Activated B cell treated with CpG ODN at 0.5 μM for 24 hours (primary cell): ENCODE data around the gene PMF1. TPM values are rescaled to one million over a fixed set of nuclear protein-coding genes. Genes with fewer than 3 reads are reported as not detected.
A peak's percentile ranks its signal among the peaks of the same experiment; 100 is the strongest.

Experiments used
- ATAC-seq: fragments of 200-7000 bp; cut with Tn5 transposase; one replicate; pipeline ENCODE4 v1.10.0; 2021; ENCODE audit warnings: low read depth, mild to moderate bottlenecking, moderate library complexity
- CTCF ChIA-PET: fragments of 350-600 bp; sonication (Branson Sonifier 250); formaldehyde crosslinking; loops from one replicate; lab custom pipeline; 2021; ENCODE audit warnings: antibody characterized with exemption; lab: Charles Lee
- POLR2A ChIA-PET: fragments of 350-600 bp; sonication (Branson Sonifier 250); formaldehyde crosslinking; loops from one replicate; lab custom pipeline; 2021; ENCODE audit warnings: antibody characterized with exemption; lab: Charles Lee
- DNase-seq: peaks from one replicate; pipeline ENCODE4 v3.0.0; 2022
- H3K27ac Mint-ChIP-seq: one replicate; pipeline ENCODE4 v1.8.0; 2020; ENCODE audit warnings: mixed read lengths
- H3K27me3 Mint-ChIP-seq: one replicate; pipeline ENCODE4 v1.8.0; 2021; ENCODE audit warnings: mixed read lengths
- H3K36me3 Mint-ChIP-seq: one replicate; pipeline ENCODE4 v1.8.0; 2021; ENCODE audit warnings: low read depth, mixed read lengths
- H3K4me1 Mint-ChIP-seq: one replicate; pipeline ENCODE4 v1.8.0; 2021; ENCODE audit warnings: mixed read lengths
- H3K4me3 Mint-ChIP-seq: one replicate; pipeline ENCODE4 v1.8.0; 2020; ENCODE audit warnings: mild to moderate bottlenecking, mixed read lengths
- H3K9me3 Mint-ChIP-seq: one replicate; pipeline ENCODE4 v1.8.0; 2020; ENCODE audit warnings: mixed read lengths
- intact Hi-C: fragments of 100-400 bp; cut with micrococcal nuclease; formaldehyde crosslinking; loops from one replicate; pipeline ENCODE4 v1.15.1; 2024
- total RNA-seq: library from RNA; stranded (reverse); gene quantifications from 2 replicates; pipeline ENCODE4 v1.2.3, GENCODE V29; 2022
- TF ChIP-seq, protein P1 (sequence below): fragments of 200-600 bp; IDR thresholded peaks from one replicate; pipeline ENCODE4 v1.8.0; 2022; ENCODE audit warnings: antibody characterized with exemption, mild to moderate bottlenecking

The PMF1 gene
- total RNA-seq, 1 donor from 2014 or later: 75.8 TPM

GRCh38 chr1:156246781-156247459, 34.1 kb downstream of the PMF1 start:
- H3K27me3 Mint-ChIP-seq: no peaks in the 10 kb centered on the region
- POLR2A ChIA-PET: interaction anchor here (1.1 kb wide), 1 partner anchor 36 kb away, joined by 3 read pairs; the partner anchor contains the start of gene SMG5
- TF ChIP-seq, protein P1, sequence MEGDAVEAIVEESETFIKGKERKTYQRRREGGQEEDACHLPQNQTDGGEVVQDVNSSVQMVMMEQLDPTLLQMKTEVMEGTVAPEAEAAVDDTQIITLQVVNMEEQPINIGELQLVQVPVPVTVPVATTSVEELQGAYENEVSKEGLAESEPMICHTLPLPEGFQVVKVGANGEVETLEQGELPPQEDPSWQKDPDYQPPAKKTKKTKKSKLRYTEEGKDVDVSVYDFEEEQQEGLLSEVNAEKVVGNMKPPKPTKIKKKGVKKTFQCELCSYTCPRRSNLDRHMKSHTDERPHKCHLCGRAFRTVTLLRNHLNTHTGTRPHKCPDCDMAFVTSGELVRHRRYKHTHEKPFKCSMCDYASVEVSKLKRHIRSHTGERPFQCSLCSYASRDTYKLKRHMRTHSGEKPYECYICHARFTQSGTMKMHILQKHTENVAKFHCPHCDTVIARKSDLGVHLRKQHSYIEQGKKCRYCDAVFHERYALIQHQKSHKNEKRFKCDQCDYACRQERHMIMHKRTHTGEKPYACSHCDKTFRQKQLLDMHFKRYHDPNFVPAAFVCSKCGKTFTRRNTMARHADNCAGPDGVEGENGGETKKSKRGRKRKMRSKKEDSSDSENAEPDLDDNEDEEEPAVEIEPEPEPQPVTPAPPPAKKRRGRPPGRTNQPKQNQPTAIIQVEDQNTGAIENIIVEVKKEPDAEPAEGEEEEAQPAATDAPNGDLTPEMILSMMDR: no peak
- CTCF ChIA-PET: no interaction called here
- no peak for ATAC-seq
- peak overlapping the region; percentile 35 for H3K4me3 Mint-ChIP-seq
- peaks cover 17% of the 10 kb centered on the region for H3K4me1 Mint-ChIP-seq
- intact Hi-C loops: no loop called here
- H3K9me3 Mint-ChIP-seq: no peaks in the 10 kb centered on the region
- H3K36me3 Mint-ChIP-seq: peaks cover 28% of the 10 kb centered on the region
- H3K27ac Mint-ChIP-seq: no peak overlapping the region
- DNase-seq: no peak

- H3K27ac Mint-ChIP-seq: no peak within 1 kb of the TSS
- CTCF ChIA-PET: no interaction called here
These were observed 34.9 kb downstream of the PMF1 start, which contains the start of gene PAQR6 for GRCh38 chr1:156247460-156248322. PAQR6 (minus strand) TSS chr1:156248056; CDS start chr1:156246731, 1,325 bp downstream.

GRCh38 chr1:156248323-156248683, 35.5 kb downstream of the PMF1 start:
- Mint-ChIP-seq H3K36me3 (peaks cover 41% of the 10 kb centered on the region), H3K4me1 (peaks cover 17% of the 10 kb centered on the region), H3K9me3 (no peaks in the 10 kb centered on the region), H3K4me3 (no peak overlapping the region), H3K27me3 (no peaks in the 10 kb centered on the region), H3K27ac (no peak overlapping the region)
- DNase-seq (no peak), ATAC-seq (no peak)
- POLR2A ChIA-PET: interaction anchor here (0.6 to 1.1 kb wide), 2 partner anchors 35 to 197 kb away, joined by 3 read pairs; partner anchors contain the start of gene SMG5
- TF ChIP-seq, protein P1: no peak
- CTCF ChIA-PET: no interaction called here
- intact Hi-C loops: no loop called here

More at GRCh38 chr1:156247460-156248322, 34.9 kb downstream of the PMF1 start, which contains the start of gene PAQR6:
- Mint-ChIP-seq H3K4me1 (peaks cover 17% of the 10 kb centered on the region), H3K27me3 (no peaks in the 10 kb centered on the region), H3K36me3 (peaks cover 35% of the 10 kb centered on the region), H3K9me3 (no peaks in the 10 kb centered on the region), H3K4me3 (no peak within 1 kb of the TSS)
- POLR2A ChIA-PET: interaction anchor here (0.6 to 1.1 kb wide), 2 partner anchors 21 to 35 kb away, joined by 3 to 4 read pairs; partner anchors contain the start of gene SMG5
- DNase-seq (no peak), ATAC-seq (no peak)
- TF ChIP-seq, protein P1: no peak
- intact Hi-C loops: no loop called here

- no peak for DNase-seq
- TF ChIP-seq, protein P1: no peak
- intact Hi-C loops: no loop called here
- ChIA-PET POLR2A (no interaction called here), CTCF (no interaction called here)
- H3K9me3 Mint-ChIP-seq: no peaks in the 10 kb centered on the region
- no peak overlapping the region for H3K4me3 Mint-ChIP-seq
- H3K4me1 Mint-ChIP-seq: peaks cover 16% of the 10 kb centered on the region
- no peak for ATAC-seq
- no peak overlapping the region for H3K27ac Mint-ChIP-seq
- H3K36me3 Mint-ChIP-seq: peaks cover 51% of the 10 kb centered on the region
- no peaks in the 10 kb centered on the region for H3K27me3 Mint-ChIP-seq
These were observed 36.8 kb downstream of the PMF1 start for GRCh38 chr1:156249593-156249992.

DNA sequence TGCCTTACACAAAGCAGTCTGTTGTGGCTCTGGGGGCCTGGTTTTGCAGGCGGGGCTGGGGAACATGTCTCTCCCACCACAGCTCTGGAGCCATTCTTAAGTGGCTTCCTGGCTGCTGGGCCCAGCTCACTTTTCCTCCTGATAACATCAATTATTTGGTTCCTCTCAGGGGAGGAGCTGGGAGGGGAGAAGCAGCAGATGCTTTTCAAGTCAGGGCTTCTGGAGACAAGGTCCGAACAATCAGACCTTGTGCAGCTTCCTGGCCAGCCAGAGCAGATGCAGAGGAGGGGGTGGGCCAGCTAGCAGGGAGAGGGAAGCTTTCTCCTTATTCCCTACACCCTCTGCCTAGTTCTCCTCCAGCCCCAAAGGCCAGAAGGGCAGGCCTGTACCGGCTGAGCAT, 38.7 kb downstream of the PMF1 start:
- H3K27ac Mint-ChIP-seq: no peak overlapping the region
- H3K4me1 Mint-ChIP-seq: no peaks in the 10 kb centered on the region
- DNase-seq: no peak
- POLR2A ChIA-PET: no interaction called here
- peaks cover 58% of the 10 kb centered on the region for H3K36me3 Mint-ChIP-seq
- CTCF ChIA-PET: no interaction called here
- no peaks in the 10 kb centered on the region for H3K27me3 Mint-ChIP-seq
- TF ChIP-seq, protein P1: no peak
- H3K9me3 Mint-ChIP-seq: no peaks in the 10 kb centered on the region
- H3K4me3 Mint-ChIP-seq: no peak overlapping the region
- intact Hi-C loops: no loop called here
- no peak for ATAC-seq
